ENCODE measurements around the gene CANX. TPM values are rescaled to one million over a fixed set of nuclear protein-coding genes. Genes with fewer than 3 reads are reported as not detected.
A peak's percentile ranks its signal among the peaks of the same experiment; 100 is the strongest.
"Not testable (repeated sequence)": the region's sequence is repeated elsewhere in the genome, so short reads cannot be mapped to it uniquely, and the experiment has no call there.

Gene CANX
- total and polyA plus RNA-seq, 9 donors, result 176 to 688 (median 573) TPM

GRCh38 chr5:179732918-179733771 is 34.4 kb downstream of the CANX start:
- Histone ChIP-seq H3K27ac (peak overlapping the region; percentile 85 to 87), H3K27me3 (no peaks in the 10 kb centered on the region), H3K9me3 (no peaks in the 10 kb centered on the region), H3K4me1 (ENCODE audit: insufficient read depth) (peaks cover 13% of the 10 kb centered on the region), H3K4me3 (peak overlapping the region; percentile 83), H3K36me3 (no peaks in the 10 kb centered on the region)
- peak in 4 of 5 donors; percentile 13 to 46 (median 42) for DNase-seq
- 0 to 1% (median 0%) methylated on average over 60 to 100 of the region's 101 CpGs for WGBS, 3 donors
- intact Hi-C loops (cut with DNase I), result loop anchor here in 1 of 4 donors (2.0 kb wide), 1 partner anchor 34 kb away; the partner anchor contains the start of gene CANX
- TF ChIP-seq, protein P1, sequence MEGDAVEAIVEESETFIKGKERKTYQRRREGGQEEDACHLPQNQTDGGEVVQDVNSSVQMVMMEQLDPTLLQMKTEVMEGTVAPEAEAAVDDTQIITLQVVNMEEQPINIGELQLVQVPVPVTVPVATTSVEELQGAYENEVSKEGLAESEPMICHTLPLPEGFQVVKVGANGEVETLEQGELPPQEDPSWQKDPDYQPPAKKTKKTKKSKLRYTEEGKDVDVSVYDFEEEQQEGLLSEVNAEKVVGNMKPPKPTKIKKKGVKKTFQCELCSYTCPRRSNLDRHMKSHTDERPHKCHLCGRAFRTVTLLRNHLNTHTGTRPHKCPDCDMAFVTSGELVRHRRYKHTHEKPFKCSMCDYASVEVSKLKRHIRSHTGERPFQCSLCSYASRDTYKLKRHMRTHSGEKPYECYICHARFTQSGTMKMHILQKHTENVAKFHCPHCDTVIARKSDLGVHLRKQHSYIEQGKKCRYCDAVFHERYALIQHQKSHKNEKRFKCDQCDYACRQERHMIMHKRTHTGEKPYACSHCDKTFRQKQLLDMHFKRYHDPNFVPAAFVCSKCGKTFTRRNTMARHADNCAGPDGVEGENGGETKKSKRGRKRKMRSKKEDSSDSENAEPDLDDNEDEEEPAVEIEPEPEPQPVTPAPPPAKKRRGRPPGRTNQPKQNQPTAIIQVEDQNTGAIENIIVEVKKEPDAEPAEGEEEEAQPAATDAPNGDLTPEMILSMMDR (IDR thresholded peaks at IDR 0.05), result no peak
- peak; percentile 12 for TF ChIP-seq POLR2A (IDR thresholded peaks at IDR 0.05)
- TF ChIP-seq EP300 (IDR thresholded peaks at IDR 0.05), result no peak

- Histone ChIP-seq H3K36me3 (no peaks in the 10 kb centered on the region), H3K27ac (peak overlapping the region in 1 of 2 donors; percentile 87), H3K4me1 (ENCODE audit: insufficient read depth) (peaks cover 13% of the 10 kb centered on the region), H3K4me3 (peak overlapping the region; percentile 83), H3K9me3 (no peaks in the 10 kb centered on the region), H3K27me3 (no peaks in the 10 kb centered on the region)
- TF ChIP-seq EP300 (IDR thresholded peaks at IDR 0.05), result no peak
- TF ChIP-seq, protein P1 (IDR thresholded peaks at IDR 0.05), result no peak
- TF ChIP-seq POLR2A (IDR thresholded peaks at IDR 0.05), result no peak
- DNase-seq, result peak in 1 of 5 donors; percentile 3
- WGBS, 3 donors, result 0 to 2% (median 1%) methylated on average over 2 of the region's 2 CpGs
- intact Hi-C loops (cut with DNase I), result loop anchor here in 1 of 4 donors (2.0 kb wide), 1 partner anchor 35 kb away; the partner anchor contains the start of gene CANX
These were observed 35.0 kb downstream of the CANX start for GRCh38 chr5:179733772-179734126.

GRCh38 chr5:179734536-179735164 is 35.9 kb downstream of the CANX start:
- H3K36me3 ChIP-seq, result no peaks in the 10 kb centered on the region
- H3K27ac ChIP-seq, result no peak overlapping the region
- intact Hi-C loops (cut with DNase I), result no loop called here
- DNase-seq, result no peak
- H3K4me3 ChIP-seq, result peak overlapping the region; percentile 83
- peaks cover 13% of the 10 kb centered on the region for H3K4me1 ChIP-seq (ENCODE audit: insufficient read depth)
- H3K27me3 ChIP-seq, result no peaks in the 10 kb centered on the region
- 68 to 79% (median 69%) methylated on average over 12 of the region's 12 CpGs for WGBS, 3 donors
- TF ChIP-seq POLR2A (IDR thresholded peaks at IDR 0.05), result no peak
- TF ChIP-seq, protein P1 (IDR thresholded peaks at IDR 0.05), result no peak
- no peak for TF ChIP-seq EP300 (IDR thresholded peaks at IDR 0.05)
- H3K9me3 ChIP-seq, result no peaks in the 10 kb centered on the region

GRCh38 chr5:179738742-179739141 is 40.0 kb downstream of the CANX start:
- H3K27me3 ChIP-seq, result no peaks in the 10 kb centered on the region
- no peak for DNase-seq
- H3K36me3 ChIP-seq, result no peaks in the 10 kb centered on the region
- no peak overlapping the region for H3K4me3 ChIP-seq
- TF ChIP-seq POLR2A (IDR thresholded peaks at IDR 0.05) (no peak), EP300 (IDR thresholded peaks at IDR 0.05) (no peak)
- TF ChIP-seq, protein P1 (IDR thresholded peaks at IDR 0.05), result no peak
- H3K9me3 ChIP-seq, result no peaks in the 10 kb centered on the region
- H3K27ac ChIP-seq, result no peak overlapping the region
- WGBS, 3 donors, result 91 to 95% (median 94%) methylated on average over 4 of the region's 4 CpGs
- H3K4me1 ChIP-seq (ENCODE audit: insufficient read depth), result peaks cover 15% of the 10 kb centered on the region
- intact Hi-C loops (cut with DNase I), result no loop called here

DNA sequence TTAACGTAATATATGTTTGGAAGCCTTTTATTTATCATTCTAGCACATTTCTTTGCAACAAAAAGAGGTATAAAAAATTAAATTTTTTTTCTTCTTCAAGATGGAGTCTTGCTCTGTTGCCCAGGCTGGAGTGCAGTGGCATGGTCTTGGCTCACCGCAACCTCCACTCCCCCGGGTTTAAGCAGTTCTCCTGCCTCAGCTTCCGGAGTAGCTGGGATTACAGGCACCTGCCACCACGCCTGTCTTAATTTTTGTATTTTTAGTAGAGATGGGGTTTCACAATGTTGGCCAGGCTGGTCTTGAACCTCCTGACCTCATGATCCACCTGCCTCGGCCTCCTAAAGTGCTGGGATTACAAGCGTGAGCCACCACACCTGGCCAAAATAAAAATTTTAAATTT is 45.3 kb downstream of the CANX start:
- H3K9me3 ChIP-seq; DNase-seq; H3K4me1 ChIP-seq (ENCODE audit: insufficient read depth); intact Hi-C loops (cut with DNase I); H3K4me3 ChIP-seq; H3K27ac ChIP-seq; H3K27me3 ChIP-seq; H3K36me3 ChIP-seq: not testable (repeated sequence)
- 58 to 73% (median 69%) methylated on average over 7 of the region's 7 CpGs for WGBS, 3 donors

All from ovary (tissue), 9 donors.